H9 (cell line): Measurements from ENCODE around the gene MR1. TPM values are rescaled to one million over a fixed set of nuclear protein-coding genes. Genes with fewer than 3 reads are reported as not detected.
"Not testable (repeated sequence)": the region's sequence is repeated elsewhere in the genome, so short reads cannot be mapped to it uniquely, and the experiment has no call there.

Experiments used
- DNase-seq: peaks from one replicate; pipeline ENCODE4 v3.0.0-alpha.2; 2017
- H2AFZ ChIP-seq: one replicate; pipeline ENCODE4 v1.6.1; 2013; ENCODE audit warnings: mild to moderate bottlenecking, low read length, control low read depth, moderate library complexity
- H2AK5ac ChIP-seq: 2 replicates; pipeline ENCODE4 v1.6.1; 2013; ENCODE audit warnings: low read length, control low read depth, mixed read lengths; ENCODE audit not compliant: insufficient read length
- H2BK120ac ChIP-seq: one replicate; pipeline ENCODE4 v1.6.1; 2013; ENCODE audit warnings: low read depth, mild to moderate bottlenecking, low read length, control low read depth, inconsistent platforms; ENCODE audit not compliant: poor library complexity, severe bottlenecking
- H2BK12ac ChIP-seq: 2 replicates; pipeline ENCODE4 v1.6.1; 2013; ENCODE audit warnings: low read length, control low read depth, mixed read lengths, low read depth; ENCODE audit not compliant: insufficient read length
- H2BK15ac ChIP-seq: 2 replicates; pipeline ENCODE4 v1.6.1; 2013; ENCODE audit warnings: low read depth, low read length, control low read depth
- H2BK20ac ChIP-seq: one replicate; pipeline ENCODE4 v1.6.1; 2013; ENCODE audit warnings: low read depth, mild to moderate bottlenecking, low read length, control low read depth, inconsistent platforms; ENCODE audit not compliant: poor library complexity, severe bottlenecking
- H2BK5ac ChIP-seq: 2 replicates; pipeline ENCODE4 v1.6.1; 2013; ENCODE audit warnings: low read length, control low read depth, mixed read lengths; ENCODE audit not compliant: insufficient read length
- H3K14ac ChIP-seq: 2 replicates; pipeline ENCODE4 v1.6.1; 2013; ENCODE audit warnings: low read length, control low read depth; ENCODE audit not compliant: insufficient read depth
- H3K18ac ChIP-seq: 2 replicates; pipeline ENCODE4 v1.6.1; 2013; ENCODE audit warnings: low read depth, mild to moderate bottlenecking, mixed read lengths, low read length, control low read depth; ENCODE audit not compliant: insufficient read length
- H3K23ac ChIP-seq: 2 replicates; pipeline ENCODE4 v1.6.1; 2013; ENCODE audit warnings: low read length, control low read depth, mixed read lengths, low read depth; ENCODE audit not compliant: insufficient read length
- H3K23me2 ChIP-seq: 2 replicates; pipeline ENCODE4 v1.6.1; 2013; ENCODE audit warnings: low read depth, mild to moderate bottlenecking, mixed read lengths, low read length, control low read depth; ENCODE audit not compliant: insufficient read length, poor library complexity, severe bottlenecking
- H3K27ac ChIP-seq: 2 replicates; pipeline ENCODE4 v1.5.1; 2013; ENCODE audit warnings: low read length, control low read depth, mixed read lengths, low read depth; ENCODE audit not compliant: insufficient read length
- H3K27me3 ChIP-seq: 2 replicates; pipeline ENCODE4 v1.6.1; 2013; ENCODE audit warnings: low read length, control low read depth, inconsistent platforms; ENCODE audit not compliant: insufficient read depth
- H3K4ac ChIP-seq: 2 replicates; pipeline ENCODE4 v1.6.1; 2013; ENCODE audit warnings: low read depth, mild to moderate bottlenecking, control low read depth, inconsistent platforms, low read length, moderate library complexity
- H3K4me1 ChIP-seq: 2 replicates; pipeline ENCODE4 v1.6.1; 2013; ENCODE audit warnings: low read length, control low read depth, inconsistent platforms; ENCODE audit not compliant: insufficient read depth
- H3K4me2 ChIP-seq: 2 replicates; pipeline ENCODE4 v1.6.1; 2013; ENCODE audit warnings: low read length, control low read depth, mixed read lengths; ENCODE audit not compliant: insufficient read length, insufficient read depth
- H3K56ac ChIP-seq: 2 replicates; pipeline ENCODE4 v1.6.1; 2013; ENCODE audit warnings: low read depth, mild to moderate bottlenecking, mixed read lengths, low read length, control low read depth; ENCODE audit not compliant: insufficient read length
- H3K79me1 ChIP-seq: 2 replicates; pipeline ENCODE4 v1.6.1; 2013; ENCODE audit warnings: low read depth, mild to moderate bottlenecking, moderate library complexity, low read length, control low read depth, inconsistent platforms; ENCODE audit not compliant: insufficient read depth, poor library complexity, severe bottlenecking
- H3K79me2 ChIP-seq: 2 replicates; pipeline ENCODE4 v1.6.1; 2013; ENCODE audit warnings: low read length, control low read depth, inconsistent platforms; ENCODE audit not compliant: insufficient read depth
- H3K9ac ChIP-seq: 2 replicates; pipeline ENCODE4 v1.6.1; 2013; ENCODE audit warnings: low read length, control low read depth, mixed read lengths; ENCODE audit not compliant: insufficient read length; ENCODE audit errors: extremely low read depth
- H3K9me3 ChIP-seq: one replicate; pipeline ENCODE4 v1.6.1; 2013; ENCODE audit warnings: low read depth, low read length, inconsistent platforms; ENCODE audit not compliant: control insufficient read depth
- H3T11ph ChIP-seq: one replicate; pipeline ENCODE4 v1.6.1; 2013; ENCODE audit warnings: mild to moderate bottlenecking, low read length, control low read depth, inconsistent platforms
- H4K20me1 ChIP-seq: one replicate; pipeline ENCODE4 v1.6.1; 2013; ENCODE audit not compliant: control insufficient read depth, insufficient read length, insufficient read depth
- H4K5ac ChIP-seq: 2 replicates; pipeline ENCODE4 v1.6.1; 2013; ENCODE audit warnings: low read depth, mild to moderate bottlenecking, mixed read lengths, low read length, control low read depth; ENCODE audit not compliant: insufficient read length
- H4K8ac ChIP-seq: replicated peaks from 2 replicates; pipeline ENCODE4 v1.6.1; 2013; ENCODE audit warnings: low read length, control low read depth, mixed read lengths, low read depth; ENCODE audit not compliant: insufficient read length
- H4K91ac ChIP-seq: 2 replicates; pipeline ENCODE4 v1.6.1; 2013; ENCODE audit warnings: low read depth, mild to moderate bottlenecking, moderate library complexity, mixed read lengths, low read length, control low read depth; ENCODE audit not compliant: insufficient read length
- H3K27ac Mint-ChIP-seq, 3 experiments: 2 replicates in 2 of 3; 3 replicates in 1 of 3; pipeline ENCODE4 v1.8.0; 2020 to 2021; ENCODE audit warnings: mixed read lengths in 3 of 3, mild to moderate bottlenecking in 1 of 3, moderate library complexity in 1 of 3
- H3K27me3 Mint-ChIP-seq: 2 replicates; pipeline ENCODE4 v1.8.0; 2021; ENCODE audit warnings: low read depth, mild to moderate bottlenecking, moderate library complexity, mixed read lengths
- H3K36me3 Mint-ChIP-seq, 3 experiments: 2 replicates in 2 of 3; 3 replicates in 1 of 3; pipeline ENCODE4 v1.8.0; 2020 to 2021; ENCODE audit warnings: low read depth in 3 of 3, mixed read lengths in 3 of 3; ENCODE audit not compliant: insufficient read depth in 1 of 3
- H3K4me1 Mint-ChIP-seq, 2 experiments: 2 replicates each; pipeline ENCODE4 v1.8.0; 2020; ENCODE audit warnings: mixed read lengths in 2 of 2
- H3K4me3 Mint-ChIP-seq, 2 experiments: 2 replicates in 1 of 2; 3 replicates in 1 of 2; pipeline ENCODE4 v1.8.0; 2020 to 2021; ENCODE audit warnings: mild to moderate bottlenecking in 2 of 2, mixed read lengths in 2 of 2, moderate library complexity in 1 of 2
- H3K9me3 Mint-ChIP-seq, 2 experiments: 2 replicates in 1 of 2; 3 replicates in 1 of 2; pipeline ENCODE4 v1.8.0; 2020; ENCODE audit warnings: mild to moderate bottlenecking in 2 of 2, mixed read lengths in 2 of 2, moderate library complexity in 1 of 2
- CTCF ChIP-seq: fragments of 200-600 bp; sonication (generic); conservative IDR thresholded peaks from 3 replicates; pipeline ENCODE4 v1.8.0; 2021; ENCODE audit warnings: antibody characterized with exemption, mild to moderate bottlenecking
- WGBS: extraction: QIAGEN DNeasy Blood & Tissue Kit; methylation state at CpG from one replicate; pipeline ENCODE4 v1.1.7; 2013; ENCODE audit warnings: missing lambda C conversion rate, low lambda C conversion rate, mixed read lengths; ENCODE audit not compliant: insufficient read length; ENCODE audit errors: extremely low coverage; 5-methylcytosine and 5-hydroxymethylcytosine counted together
- total RNA-seq: library from RNA; stranded (reverse); gene quantifications from 2 replicates; pipeline ENCODE4 v1.2.1, GENCODE V29; 2021

MR1 gene
- total RNA-seq, 1 experiment from 2014 or later: 0.02 TPM

GRCh38 chr1:181033128-181033798 lies 520 bp upstream of the MR1 start:
- Histone ChIP-seq H2BK20ac (no peak overlapping the region), H3K23ac (no peak overlapping the region), H4K5ac (no peak overlapping the region), H3K9me3 (no peaks in the 10 kb centered on the region), H3T11ph (no peak overlapping the region), H2AK5ac (no peak overlapping the region), H4K91ac (no peak overlapping the region), H3K79me2 (no peaks in the 10 kb centered on the region), H4K8ac (no peak overlapping the region), H3K23me2 (no peaks in the 10 kb centered on the region), H2BK120ac (no peak overlapping the region), H3K9ac (no peak overlapping the region), H3K79me1 (no peaks in the 10 kb centered on the region), H4K20me1 (no peaks in the 10 kb centered on the region), H3K56ac (no peak overlapping the region), H2BK12ac (no peak overlapping the region), H3K4ac (no peak overlapping the region), H2BK15ac (no peak overlapping the region), H3K27me3 (no peaks in the 10 kb centered on the region), H3K14ac (no peak overlapping the region), H3K4me2 (no peak overlapping the region), H3K27ac (no peak overlapping the region), H2BK5ac (no peak overlapping the region), H2AFZ (no peak overlapping the region), H3K18ac (no peak overlapping the region), H3K4me1 (no peaks in the 10 kb centered on the region)
- Mint-ChIP-seq H3K4me1 (peaks cover 0 to under 1% of the 10 kb centered on the region in 2 experiments; a peak in 2 of 4 replicates), H3K9me3 (no peaks in the 10 kb centered on the region), H3K27me3 (no peaks in the 10 kb centered on the region; the same call in 1 of the 2 replicates), H3K36me3 (no peaks in the 10 kb centered on the region), H3K4me3 (no peak overlapping the region), H3K27ac (no peak overlapping the region)
- WGBS: no CpG with 5 or more reads among the region's 2 CpGs
- no peak for TF ChIP-seq CTCF
- DNase-seq: no peak

GRCh38 chr1:181035210-181035609 lies 1.4 kb downstream of the MR1 start:
- H2AFZ ChIP-seq, H3K23ac ChIP-seq: not testable (repeated sequence)
- WGBS: no CpG with 5 or more reads among the region's 4 CpGs

More at GRCh38 chr1:181035210-181035609, 1.4 kb downstream of the MR1 start:
- not testable (repeated sequence) for H2BK5ac ChIP-seq, H3K36me3 Mint-ChIP-seq, H2BK15ac ChIP-seq, H2BK120ac ChIP-seq, H2BK12ac ChIP-seq, H2BK20ac ChIP-seq, H3K27me3 ChIP-seq, H3K9me3 Mint-ChIP-seq, H3K9me3 ChIP-seq, H3K56ac ChIP-seq, H3K27me3 Mint-ChIP-seq, H3K27ac ChIP-seq, DNase-seq, H3K27ac Mint-ChIP-seq, H3K4me2 ChIP-seq, H3K4me3 Mint-ChIP-seq, H3K9ac ChIP-seq, H3K79me2 ChIP-seq, H2AK5ac ChIP-seq, H4K8ac ChIP-seq, H3T11ph ChIP-seq, H3K79me1 ChIP-seq, H3K4me1 Mint-ChIP-seq, H3K18ac ChIP-seq, H4K5ac ChIP-seq, H4K91ac ChIP-seq, H3K4me1 ChIP-seq, H3K4ac ChIP-seq, H3K14ac ChIP-seq, H3K23me2 ChIP-seq, H4K20me1 ChIP-seq
